Measurements from ENCODE around the gene PTPRG.

PTPRG gene

DNA sequence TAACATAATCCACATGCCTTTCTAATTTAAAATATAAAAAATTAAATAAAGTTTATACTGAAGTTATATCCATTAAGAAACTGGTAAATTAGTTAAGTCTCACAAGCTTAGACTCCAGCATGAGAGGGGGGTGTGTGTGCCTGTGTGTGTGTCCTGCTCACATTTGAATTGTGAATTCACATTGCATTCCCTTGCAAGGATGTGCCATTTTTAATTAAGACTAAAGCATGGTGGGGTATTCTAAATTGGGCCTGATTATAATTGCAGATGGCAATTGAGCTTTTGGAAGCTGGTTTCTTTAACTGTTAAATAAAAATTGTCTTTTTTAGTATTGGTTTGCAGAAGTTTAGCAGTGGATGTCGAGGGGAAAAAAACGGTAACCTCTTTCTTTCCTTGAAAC, 56.9 kb downstream of the PTPRG start:
- DNase-seq (ENCODE audit: low read depth in 3 of 3): no peak

DNA sequence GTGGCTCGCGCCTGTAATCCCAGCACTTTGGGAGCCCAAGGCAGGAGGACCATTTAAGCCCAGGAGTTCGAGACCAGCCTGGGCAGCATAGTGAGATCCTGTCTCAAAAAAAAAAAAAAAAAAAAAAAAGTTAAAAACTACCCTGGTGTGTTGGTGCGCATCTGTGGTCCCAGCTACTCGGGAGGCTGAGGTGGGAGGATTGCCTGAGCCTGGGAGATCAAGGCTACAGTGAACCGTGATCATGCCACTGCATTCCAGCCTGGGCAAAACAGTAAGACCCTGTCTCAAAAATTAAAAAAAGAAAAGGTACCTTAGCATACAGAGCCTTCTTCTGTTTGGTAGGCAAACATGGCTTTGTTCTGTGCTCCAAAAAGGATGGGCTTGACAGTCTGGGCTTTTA, 57.5 kb downstream of the PTPRG start:
- DNase-seq (ENCODE audit: low read depth in 3 of 3): no peak

DNA sequence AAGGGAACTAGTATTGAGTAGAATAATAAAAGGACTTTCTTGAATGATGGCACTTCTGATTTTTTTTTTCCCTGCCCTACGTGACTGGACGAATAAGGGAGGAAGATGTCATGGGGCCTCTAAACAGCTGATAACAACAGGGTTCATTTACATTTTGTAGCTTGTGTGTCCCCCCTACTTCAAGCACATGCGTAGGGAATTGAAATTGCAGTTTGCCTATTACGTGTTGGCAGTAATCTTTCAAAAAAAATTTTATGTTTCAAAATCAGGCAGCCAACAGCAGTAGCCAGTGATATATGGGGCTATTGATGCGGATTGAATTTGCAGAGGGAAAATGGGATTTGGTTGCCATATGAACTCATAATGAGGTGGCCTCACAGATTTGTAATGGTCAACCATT, 58.7 kb downstream of the PTPRG start:
- no peak for DNase-seq (ENCODE audit: low read depth in 3 of 3)

DNA sequence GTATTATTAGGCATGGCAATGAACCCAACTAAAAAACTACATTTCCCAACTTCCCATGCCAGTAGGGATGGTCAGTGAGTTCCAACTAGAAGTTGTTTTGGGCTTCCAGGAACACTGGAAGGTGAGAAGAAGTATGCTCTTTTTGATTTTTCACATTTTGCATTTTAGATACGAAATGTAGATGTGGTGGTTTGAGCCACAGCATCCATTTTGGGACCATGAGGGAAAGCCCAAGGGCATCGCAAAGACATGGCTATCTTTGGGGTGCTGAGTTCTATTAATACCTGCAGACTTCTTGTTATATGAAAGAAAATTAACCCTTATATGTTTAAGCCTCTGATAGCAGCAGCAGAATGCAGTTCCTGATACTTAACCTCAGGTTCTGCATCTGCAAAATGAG, 62.9 kb downstream of the PTPRG start:
- DNase-seq (ENCODE audit: low read depth in 3 of 3): no peak

DNA sequence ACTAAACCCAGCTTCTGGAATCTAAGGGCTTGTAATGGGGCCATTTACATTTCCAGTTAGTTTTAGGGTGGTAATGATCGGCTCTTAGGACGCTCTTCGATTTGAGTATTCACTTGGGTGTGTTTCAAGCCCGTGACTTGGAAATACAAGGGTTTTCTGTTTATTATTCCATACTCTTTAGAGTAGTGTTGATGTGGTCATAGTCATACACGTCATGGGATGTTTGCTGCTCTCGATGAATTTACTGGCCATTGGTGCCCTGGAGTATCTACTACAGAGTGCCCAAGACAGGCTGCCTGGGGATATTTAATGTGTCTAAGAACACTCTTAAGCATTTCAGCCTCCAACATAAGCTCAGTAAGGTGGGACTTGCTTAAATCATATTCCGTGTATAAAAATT, 64.1 kb downstream of the PTPRG start:
- no peak for DNase-seq (ENCODE audit: low read depth in 3 of 3)

DNA sequence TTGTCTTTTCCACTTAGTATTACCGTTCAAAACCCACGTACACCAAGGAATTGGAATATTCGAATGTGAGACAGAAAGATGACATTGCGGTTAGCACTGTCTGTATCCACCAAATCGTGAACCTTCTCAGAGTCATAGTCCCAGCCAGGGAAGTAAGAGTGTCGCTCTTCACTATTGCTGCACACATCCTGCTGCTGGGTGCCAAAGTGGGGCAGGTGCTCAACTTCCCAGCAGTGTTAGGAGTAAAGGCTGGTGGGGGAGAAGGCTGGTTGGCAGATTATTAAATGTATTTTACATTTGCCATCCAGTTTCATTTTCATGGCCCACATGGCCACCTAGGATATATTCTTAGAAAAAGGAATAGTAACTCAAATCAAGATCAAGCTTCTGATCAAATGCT, 65.1 kb downstream of the PTPRG start:
- no peak for DNase-seq (ENCODE audit: low read depth in 3 of 3)

DNA sequence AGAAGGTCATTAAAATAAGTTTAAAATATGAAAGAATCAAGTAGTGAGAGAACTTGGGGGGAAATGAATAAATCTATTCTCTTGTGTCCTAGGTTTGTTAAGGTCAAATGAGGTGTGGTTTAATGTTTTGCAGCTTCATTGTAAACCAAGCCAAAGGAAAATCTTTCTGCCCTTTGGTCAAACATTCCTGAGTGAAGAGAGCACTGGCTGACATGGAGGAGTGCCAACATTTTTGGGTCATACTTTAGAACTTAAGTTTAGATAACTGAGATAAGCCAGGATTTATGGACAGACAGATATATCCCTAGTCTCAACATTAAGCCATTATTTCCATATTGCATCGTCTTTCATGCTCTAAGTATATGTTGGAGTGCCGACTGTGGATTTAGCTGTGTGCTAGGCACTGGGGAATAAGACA, 66.4 kb downstream of the PTPRG start:
- DNase-seq (ENCODE audit: low read depth in 3 of 3): no peak

DNA sequence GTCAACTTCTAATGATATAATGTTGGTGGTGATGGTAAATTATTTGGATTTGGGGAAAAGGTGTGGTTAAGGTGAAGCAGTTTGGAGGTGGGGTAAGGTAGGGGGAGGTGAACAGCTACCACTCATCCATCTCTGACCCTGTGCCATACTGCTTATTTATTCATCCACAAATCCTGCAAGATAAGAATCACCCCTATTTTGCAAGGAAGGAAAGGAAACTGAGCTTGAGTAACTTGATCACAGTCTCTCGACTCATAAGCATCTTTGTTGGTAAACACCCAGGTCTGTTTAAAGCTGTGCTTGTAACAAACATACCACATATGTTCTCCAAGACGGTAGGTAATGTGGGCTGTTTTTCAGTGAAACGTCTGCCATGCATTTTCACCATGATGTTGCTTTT, 67.3 kb downstream of the PTPRG start:
- no peak for DNase-seq (ENCODE audit: low read depth in 3 of 3)

DNA sequence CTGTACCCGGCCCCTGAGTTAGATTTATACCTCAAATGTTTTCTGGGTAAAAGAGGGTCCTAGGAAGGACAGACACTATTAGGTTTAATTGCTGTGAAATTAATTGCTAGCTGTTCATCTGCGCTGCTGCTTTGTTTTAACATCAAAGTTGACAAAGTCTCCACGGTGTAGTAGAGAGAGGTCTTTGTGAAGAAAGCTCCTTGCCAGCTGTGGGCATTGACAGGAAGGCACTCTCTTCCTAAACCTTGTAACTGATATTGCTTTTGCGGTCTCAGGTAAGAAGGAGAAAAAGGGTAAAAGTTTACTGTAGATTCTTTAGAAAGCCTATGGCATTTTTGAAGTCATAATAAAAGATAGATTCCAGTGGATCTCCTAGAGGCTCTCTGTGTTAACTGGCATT, 68.1 kb downstream of the PTPRG start:
- no peak for DNase-seq (ENCODE audit: low read depth in 3 of 3)

DNA sequence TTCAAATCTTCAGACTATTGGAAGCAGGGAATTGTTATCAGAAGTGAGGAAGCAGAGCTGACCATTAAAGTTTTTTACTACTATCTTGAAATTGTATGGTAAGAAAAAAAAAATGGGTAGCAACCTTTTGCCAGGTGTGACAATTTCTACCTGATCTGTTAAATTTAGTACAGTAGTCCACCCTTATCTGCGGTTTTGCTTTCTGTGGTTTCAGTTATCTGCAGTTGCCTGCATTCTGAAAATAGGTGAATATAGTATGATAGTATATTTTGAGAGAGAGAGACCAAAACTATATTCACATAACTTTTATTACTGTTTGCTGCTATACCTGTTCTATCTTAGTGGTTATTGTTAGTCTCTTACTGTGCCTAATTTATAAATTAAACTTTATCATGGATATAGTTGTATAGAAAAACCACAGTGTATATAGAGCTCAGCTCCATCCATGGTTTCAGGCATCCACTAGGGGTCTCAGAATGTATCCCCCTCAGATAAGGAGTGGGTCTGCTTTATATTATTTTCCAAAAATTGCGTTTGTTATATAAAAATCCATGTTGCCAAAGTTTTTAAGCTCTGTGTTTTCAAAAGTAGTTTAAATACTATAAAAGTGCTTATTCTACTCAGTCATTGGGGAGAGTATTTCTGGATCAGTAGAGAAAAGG, 69.9 kb downstream of the PTPRG start:
- no peak for DNase-seq (ENCODE audit: low read depth in 3 of 3)

DNA sequence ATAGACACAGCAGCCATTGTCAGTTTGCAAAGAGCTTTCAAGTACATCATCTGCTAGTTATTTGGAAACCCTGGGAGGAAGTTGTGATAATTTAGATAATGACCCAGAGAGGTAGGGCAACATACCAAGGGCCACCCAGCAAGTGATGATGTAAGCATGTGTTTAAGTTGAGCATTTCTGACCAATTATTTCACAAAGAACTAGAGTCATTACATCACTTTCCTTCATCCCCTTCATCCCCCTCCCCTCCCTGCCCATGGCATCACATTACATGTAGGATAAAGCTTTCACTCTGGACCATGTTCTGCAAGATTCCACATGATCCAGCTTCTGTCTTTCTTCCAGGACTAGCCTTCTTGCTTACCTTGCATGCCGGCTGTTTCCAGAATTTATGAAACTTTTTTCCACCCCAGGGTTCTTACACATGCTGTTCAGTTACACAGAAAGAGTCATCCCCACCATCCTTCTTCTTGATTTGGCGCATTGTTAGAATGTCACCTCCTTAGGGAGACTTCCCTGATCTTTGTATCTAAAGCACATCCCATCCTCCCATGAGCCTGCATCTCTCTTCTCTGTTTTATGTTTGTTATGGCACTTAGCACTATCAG, 71.3 kb downstream of the PTPRG start:
- no peak for DNase-seq (ENCODE audit: low read depth in 3 of 3)

DNA sequence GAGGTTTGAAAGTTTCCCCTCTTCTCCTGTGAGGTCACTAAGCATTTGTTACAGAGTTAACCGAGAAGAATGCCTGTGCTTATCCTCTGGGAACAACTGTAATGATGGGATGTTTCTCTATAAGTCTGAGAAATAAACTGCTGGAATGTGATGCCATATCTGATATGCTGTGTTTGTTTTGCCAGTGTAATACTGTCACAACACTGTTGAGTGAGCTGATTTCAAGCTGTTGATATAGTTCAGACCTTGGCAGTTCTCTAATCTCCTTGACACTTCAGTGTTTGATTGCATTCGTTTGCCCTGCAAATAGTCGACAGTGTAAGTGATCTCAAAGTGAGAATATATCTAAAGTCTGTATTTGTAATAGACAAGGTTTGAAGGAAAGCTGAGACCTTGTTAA, 73.3 kb downstream of the PTPRG start:
- no peak for DNase-seq (ENCODE audit: low read depth in 3 of 3)

DNA sequence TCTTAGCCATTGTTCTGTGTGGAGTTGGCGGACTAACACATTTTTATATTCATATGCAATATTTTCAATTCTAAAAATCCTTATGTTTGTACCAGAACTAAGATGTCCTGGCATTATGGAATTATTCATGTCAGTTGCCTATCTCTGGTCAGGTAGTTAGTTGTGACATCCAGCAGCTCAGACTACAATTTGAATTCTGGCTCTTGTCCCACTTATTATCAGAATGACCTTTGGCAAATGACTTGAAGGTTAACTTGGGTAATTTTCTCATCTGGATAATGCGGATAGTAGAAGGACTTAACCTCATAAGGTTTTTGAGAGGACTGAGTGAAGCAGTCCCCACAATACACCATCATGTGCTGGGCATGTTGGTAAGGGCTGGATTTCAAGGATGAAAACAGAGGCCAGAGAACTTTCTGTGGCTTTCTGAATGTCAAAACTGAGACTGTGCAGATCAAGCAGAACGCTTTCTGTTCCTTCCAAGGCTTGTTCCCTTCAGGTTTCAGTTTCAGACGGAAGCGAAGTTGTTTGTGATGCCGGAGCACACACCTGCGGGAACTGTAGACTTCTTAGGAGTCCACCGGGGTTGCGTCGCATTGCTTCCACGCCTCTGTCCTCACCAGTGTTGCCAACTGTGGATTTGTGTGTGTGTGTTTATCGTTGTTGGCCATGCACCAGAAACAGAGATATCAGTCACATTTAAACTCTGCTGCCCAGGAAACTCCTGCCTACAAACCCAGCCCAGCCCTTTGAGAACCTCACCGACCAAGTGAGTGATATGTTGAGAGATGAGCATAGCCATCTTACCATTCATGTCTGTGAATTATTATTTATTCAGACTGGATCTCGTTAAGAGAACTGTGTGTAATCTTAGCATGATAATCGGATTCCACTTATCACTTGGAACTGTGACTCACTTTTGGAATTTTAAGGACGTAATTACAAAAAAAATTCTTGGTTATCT, 76.0 kb downstream of the PTPRG start:
- DNase-seq (ENCODE audit: low read depth in 3 of 3): no peak

DNA sequence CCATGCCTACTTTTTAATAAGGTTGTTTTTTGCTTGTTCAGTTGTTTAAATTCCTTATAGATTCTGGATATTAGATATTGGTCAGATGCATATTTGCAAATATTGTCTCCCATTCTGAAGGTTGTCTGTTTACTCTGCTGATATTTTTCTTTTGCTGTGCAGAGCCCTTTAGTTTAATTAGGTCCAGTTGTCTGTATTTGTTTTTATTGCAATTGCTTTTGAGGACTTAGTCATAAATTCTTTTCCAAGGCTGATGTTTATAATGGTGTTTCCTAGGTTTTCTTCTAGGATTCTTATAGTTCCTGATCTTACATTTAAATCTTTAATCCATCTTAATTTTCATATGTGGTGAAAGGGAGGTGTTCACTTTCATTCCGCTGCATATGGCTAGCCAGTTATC, 77.4 kb downstream of the PTPRG start:
- DNase-seq (ENCODE audit: low read depth in 3 of 3): no peak

DNA sequence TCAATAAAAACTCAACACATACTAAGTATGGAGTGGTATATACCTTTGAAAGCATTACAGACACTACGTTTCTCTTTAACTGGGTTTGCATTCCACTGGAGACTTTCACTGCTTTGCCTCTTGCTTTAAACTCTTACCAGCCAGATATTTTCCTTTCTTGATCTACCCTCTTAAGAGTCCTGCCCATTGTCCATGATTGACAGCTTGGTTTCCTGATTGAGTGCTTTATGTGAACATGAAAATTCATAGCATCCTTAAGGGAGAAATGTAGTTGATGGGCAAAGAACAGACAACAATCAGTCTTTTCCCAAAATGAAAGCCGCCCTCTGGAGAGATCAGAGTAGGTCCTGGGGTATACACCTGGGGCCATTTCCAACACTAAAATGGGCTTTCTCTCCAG, 78.6 kb downstream of the PTPRG start:
- DNase-seq (ENCODE audit: low read depth in 3 of 3): no peak

DNA sequence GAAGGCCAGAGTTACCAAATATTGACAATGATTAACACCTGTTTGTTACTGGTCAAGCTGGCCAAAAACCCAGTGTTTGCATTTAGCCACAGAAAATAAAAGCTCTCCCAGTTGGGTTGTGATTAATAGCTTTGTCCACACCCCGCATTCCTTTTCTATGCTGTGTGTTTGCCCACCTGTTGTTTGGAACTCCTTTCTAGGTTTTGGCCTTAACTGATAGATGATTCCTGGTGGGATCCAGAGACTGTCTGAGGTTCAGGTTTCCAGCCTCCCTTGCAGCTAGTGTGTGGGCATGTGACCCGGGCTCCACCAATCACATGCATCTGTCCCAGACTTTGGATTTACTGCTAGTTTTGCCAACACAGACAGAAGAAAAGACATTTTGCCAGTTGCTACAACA, 83.8 kb downstream of the PTPRG start:
- DNase-seq (ENCODE audit: low read depth in 3 of 3): no peak

DNA sequence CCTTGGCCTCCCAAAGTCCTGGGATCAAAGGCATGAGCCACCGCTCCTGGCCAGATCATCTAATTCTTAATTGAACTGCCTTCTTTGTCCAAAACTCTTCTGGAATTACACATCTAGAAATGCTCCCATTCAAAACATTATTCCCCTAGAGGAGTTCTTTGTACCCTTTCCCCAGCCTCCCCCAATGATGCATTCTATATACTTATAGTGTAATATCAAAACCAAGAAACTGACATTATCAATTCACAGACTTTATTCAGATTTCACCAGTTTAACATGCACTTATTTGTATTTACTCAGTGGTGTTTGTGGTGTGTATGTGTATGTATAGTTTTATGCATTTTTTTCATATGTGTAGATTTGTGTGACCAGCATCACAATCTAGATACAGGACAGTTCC, 85.0 kb downstream of the PTPRG start:
- DNase-seq (ENCODE audit: low read depth in 3 of 3): no peak

DNA sequence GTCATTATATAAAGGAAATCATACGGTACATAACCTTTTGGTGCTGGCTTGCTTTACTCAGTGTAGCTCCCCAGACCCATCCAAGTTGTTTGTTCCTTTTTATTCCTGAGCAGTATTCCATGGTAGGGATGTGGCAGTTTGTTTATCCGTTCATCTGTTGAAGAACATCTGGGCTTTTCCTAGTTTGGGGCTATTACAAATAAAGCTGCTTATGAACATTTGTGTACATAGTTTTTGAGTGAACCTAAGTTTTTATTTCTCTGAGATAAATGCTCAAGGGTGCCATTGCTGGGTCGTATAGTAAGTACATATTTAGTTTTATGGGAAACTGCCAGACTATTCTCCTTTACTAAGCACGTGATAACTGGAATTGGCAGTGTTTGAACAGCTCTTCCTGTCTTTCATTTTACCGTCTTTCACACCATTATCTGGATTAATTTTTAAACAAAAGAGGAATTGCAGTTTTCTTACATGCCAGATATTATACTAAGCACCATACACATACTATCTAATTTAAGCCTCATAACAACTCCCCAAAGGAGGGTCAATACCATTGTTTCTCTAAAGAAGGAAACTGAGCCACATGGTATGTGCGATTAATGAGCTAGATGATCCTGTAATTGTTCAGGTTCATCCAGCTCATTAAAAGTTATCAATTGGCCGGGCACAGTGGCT, 85.6 kb downstream of the PTPRG start:
- no peak for DNase-seq (ENCODE audit: low read depth in 3 of 3)

DNA sequence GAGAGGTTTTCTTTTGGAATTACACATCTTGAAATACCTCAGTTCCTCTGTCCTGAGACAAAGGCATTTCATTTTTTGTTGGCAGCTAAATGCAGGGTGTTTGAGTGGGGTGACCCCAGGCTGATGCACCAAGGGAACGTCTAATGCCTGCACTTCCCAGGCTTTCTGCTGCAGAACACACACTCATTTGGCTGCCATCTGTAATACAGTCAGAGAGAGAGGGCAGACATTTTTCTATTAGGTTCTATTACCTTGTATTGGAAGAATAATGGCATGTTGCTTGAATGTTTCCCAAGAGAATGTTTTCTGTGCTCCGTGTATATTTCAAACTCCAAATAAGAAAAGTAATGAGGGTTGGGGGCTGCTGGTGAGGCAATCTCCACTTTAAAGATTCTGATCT, 87.1 kb downstream of the PTPRG start:
- DNase-seq (ENCODE audit: low read depth in 3 of 3): no peak

DNA sequence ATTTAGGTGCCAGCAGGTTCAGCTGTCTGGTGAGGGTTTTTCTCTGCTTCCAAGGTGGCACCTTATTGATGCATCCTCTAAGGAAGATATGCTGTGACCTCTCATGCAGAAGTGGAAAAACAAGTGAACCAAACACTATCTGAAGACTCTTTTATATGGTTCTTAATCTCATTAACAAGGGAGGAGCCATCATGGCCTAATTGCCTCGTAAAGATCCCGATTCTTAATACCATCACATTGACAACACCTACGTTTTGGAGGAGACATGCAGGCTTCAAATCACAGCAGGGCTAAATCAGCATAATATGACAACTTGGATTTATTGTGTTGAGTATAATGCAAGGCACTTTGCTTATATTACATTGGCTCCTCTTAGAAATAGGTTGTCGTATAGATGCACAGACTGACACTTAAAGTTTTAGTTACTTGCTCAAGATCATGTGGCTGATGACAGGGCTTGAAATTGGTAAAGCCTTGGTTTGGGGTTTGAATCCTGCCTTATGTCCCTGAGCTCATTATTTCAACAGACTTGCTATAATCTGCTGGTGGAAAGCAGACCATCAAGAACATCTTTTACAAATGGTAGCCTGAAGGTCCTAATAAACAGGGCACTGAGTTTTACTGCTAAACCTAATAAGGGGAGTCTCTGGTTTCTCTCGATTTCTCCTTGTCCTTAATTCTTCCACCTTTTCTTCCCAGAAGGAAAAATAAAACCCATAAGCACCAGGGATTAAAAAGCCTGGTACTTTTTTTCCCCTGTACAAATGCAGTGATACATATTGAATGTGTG, 88.2 kb downstream of the PTPRG start:
- DNase-seq (ENCODE audit: low read depth in 3 of 3): no peak

DNA sequence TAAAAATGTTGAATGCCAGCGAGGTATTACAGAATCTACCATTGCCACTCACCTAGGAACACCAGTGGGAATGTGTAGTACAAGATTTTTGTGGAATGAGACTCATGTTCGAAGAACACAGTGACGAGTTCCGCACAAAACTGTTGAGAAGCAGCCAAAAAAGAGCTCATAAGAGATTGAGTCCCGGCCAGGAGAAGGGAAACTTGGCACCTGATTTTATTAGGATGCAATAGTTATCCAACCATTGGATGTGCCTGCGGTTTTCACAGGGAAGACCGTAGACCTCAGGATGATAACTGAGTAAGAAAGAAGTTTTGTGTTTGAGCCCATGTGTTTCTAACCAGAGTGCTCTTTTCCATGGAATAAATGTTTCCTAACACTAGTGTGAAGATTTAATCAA, 88.9 kb downstream of the PTPRG start:
- no peak for DNase-seq (ENCODE audit: low read depth in 3 of 3)

Measured in stimulated activated CD4-positive, alpha-beta T cell treated with anti-CD3 and anti-CD28 coated beads, TNF-alpha, amount 100 ng/mL, for 24 hours (primary cell).